HPDE6-E6E7 (cell line): ENCODE data around the gene SEPTIN5.

Source experiments
- DNase-seq: peaks from one replicate; pipeline ENCODE4 v3.0.0; 2011; ENCODE audit warnings: missing footprints; ENCODE audit errors: extremely low spot score

SEPTIN5 gene

GRCh38 chr22:19760058-19760950 is 46.0 kb downstream of the SEPTIN5 start, which contains the start of gene TBX1:
Gene TBX1, plus strand, starts transcription at chr22:19760778. Its CDS starts 66 bp downstream, at chr22:19760844.
- no peak for DNase-seq

DNA sequence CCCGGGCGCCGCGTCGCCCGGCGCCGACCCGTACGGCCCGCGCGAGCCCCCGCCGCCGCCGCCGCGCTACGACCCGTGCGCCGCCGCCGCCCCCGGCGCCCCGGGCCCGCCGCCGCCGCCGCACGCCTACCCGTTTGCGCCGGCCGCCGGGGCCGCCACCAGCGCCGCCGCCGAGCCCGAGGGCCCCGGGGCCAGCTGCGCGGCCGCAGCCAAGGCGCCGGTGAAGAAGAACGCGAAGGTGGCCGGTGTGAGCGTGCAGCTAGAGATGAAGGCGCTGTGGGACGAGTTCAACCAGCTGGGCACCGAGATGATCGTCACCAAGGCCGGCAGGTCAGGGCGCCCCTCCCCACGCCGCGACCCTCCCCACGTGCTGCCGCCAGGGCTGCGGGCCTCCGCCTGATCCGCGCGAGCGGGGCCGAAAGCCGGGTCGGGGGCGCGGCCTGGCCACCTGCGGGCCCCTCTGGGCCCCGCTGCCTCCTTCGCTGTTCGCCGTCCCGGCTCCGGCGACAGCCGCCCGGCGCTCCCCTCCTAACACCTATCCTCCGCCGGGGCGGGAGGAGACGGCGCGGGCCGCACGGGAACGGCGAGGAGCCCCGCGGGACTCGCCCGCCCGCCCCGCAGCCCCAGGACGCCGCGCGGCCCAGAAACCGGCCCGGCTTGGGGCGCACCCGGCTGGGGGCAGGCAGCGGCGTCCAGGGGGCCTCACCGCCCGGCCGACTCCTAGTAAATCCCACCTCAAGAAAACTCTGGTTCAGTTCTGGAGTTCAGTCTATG is 46.8 kb downstream of the SEPTIN5 start:
- DNase-seq: no peak

- no peak for DNase-seq
Measured at GRCh38 chr22:19761725-19762567, 47.6 kb downstream of the SEPTIN5 start.

GRCh38 chr22:19762568-19763457 is 48.5 kb downstream of the SEPTIN5 start:
- no peak for DNase-seq

- DNase-seq: no peak
Measured at GRCh38 chr22:19763458-19764298, 49.4 kb downstream of the SEPTIN5 start.

DNA sequence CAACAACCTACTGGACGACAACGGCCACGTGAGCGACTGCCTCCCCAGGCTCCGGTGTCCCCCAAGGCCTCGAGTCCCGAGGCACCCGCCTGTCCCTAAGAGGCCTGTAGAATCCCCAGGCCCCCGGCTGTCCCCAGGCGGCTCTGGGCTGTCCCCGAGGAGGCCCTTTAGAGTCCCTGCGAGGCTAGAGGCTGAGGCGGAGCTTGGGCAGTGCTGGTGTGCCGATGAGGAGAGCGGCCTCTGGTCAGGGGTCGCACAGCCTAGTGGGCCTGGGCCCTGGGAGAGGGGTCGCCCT is 49.9 kb downstream of the SEPTIN5 start:
- no peak for DNase-seq

- DNase-seq: no peak
Measured at GRCh38 chr22:19764636-19765476, 50.6 kb downstream of the SEPTIN5 start.

GRCh38 chr22:19765477-19766239 is 51.4 kb downstream of the SEPTIN5 start:
- no peak for DNase-seq

DNA sequence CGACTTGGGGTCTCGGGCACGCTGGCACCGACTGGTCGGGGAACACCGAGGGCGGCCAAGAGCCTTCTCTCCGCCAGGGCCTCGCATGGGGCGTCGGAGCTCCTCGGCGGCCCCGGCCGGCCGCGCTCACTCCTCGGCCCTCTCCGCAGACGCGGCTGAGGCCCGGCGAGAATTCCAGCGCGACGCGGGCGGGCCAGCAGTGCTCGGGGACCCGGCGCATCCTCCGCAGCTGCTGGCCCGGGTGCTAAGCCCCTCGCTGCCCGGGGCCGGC is 51.9 kb downstream of the SEPTIN5 start:
- no peak for DNase-seq

DNA sequence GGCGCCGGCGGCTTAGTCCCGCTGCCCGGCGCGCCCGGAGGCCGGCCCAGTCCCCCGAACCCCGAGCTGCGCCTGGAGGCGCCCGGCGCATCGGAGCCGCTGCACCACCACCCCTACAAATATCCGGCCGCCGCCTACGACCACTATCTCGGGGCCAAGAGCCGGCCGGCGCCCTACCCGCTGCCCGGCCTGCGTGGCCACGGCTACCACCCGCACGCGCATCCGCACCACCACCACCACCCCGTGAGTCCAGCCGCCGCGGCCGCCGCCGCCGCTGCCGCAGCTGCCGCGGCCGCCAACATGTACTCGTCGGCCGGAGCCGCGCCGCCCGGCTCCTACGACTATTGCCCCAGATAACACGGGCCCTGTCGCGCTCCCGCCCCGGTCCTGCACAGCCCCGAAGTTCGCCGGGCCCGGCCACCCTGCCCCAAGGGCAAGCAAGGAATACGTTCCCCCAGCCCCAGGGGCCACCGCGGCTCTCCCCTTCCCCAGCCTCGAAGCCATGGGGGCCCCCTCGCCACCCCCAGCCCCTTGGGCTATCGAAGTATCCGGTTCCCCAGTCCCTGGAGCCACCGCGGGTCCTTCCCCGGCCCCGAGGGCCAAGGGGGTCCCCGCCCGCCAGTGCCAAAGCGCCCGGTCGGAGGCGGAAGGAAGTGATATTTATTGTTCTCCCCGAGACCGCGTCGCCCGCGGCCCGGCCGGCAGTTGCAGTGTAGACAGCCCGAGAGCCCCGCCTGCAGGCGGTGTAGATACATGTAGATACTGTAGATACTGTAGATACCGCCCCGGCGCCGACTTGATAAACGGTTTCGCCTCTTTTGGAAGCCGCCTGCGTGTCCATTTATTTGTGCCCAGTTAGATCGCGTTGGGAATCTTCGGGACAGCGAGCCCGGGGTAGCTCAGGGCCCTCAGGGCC is 52.5 kb downstream of the SEPTIN5 start:
- no peak for DNase-seq

DNA sequence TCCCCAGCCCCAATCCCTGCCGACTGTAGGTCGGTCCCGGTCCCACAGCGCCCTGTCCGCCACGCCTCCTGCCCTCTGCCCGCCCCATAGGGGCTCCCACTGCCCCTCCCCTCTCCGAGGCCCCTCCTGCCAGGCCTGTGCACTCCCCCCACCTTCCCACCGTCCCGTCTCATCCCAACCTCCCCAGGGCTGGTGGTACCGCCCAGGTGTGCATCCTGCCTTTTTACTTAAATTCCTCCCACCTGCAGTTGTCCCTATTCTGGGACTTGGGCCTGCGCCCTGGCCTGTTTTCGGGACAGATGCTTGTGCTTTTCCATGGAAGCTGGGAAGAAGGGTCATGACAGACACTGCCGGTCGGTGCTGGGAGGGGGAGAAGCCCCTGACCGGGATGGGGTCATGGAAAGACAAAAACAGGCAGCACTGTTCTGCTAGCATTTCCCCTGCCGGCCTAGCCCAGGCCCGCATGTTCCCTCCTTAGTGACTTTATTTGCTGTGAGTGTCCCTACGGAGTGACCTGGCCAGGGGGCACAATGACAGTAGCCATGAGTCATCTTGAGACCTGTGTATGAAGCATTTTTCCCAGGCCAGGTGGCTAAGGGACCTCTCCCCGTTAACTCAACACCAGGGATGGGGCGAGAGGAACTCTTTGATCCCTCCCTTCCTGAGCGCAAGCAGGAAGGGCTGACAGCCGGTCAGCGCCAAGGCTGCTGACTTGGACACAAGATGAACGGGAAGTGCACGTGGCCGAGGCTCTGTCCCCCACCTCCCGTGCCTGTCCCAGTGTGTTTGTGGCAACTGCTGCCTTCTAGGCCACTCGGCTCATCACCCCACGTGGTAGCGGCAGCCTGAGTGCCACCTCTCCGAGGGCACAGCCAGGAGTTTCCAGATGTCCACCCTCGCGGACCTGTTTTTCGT is 53.4 kb downstream of the SEPTIN5 start:
- DNase-seq: no peak

GRCh38 chr22:19769393-19769715 is 55.1 kb downstream of the SEPTIN5 start:
- no peak for DNase-seq

DNA sequence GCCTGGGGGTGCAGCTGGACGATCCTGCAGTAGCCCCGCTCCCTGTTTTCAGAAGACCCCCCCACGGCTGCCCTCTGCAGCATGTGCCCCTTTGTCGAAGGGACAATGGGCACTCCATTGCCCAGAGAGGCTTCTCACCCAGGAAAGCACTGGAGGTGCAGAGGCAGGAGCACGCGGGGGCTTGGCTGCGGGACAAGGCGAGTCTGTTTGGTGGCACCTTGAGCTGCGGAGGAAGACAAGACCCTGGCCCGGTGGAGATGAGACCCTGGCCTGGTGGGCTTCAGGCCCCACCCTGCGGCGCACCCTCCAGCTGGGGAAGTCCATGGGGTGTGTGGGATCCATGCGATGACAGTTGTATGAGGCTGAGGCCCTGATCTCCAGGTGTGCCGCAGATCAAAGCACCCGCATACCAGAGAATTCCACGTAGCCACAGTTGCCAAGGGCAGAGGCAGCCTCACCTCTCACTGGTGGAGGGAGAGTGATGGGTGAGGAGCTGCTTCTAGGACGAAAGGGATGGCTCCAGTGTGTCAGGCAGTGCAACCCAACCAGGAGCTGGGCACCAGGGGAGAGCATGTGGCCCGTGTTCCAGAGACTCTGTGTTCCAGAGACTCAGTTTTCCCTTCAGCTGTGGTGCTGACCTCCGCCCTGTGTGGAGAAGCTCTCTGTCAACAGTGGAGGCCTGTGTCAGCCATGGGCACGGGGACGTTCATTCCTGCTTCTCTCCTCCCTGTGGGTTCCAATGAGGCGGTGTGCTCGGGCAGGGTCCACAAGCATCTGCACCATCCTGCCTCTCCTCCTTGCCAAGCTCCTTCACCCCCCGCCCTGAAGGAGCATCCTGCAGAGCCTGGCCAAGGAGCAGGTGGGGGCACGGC is 56.3 kb downstream of the SEPTIN5 start:
- no peak for DNase-seq

GRCh38 chr22:19772422-19772672 is 58.0 kb downstream of the SEPTIN5 start:
- no peak for DNase-seq
